Parathyroid adenoma (tissue), 2 donors: ENCODE data around the gene MXRA8.
A peak's percentile ranks its signal among the peaks of the same experiment; 100 is the strongest.
"Not testable (repeated sequence)": the region's sequence is repeated elsewhere in the genome, so short reads cannot be mapped to it uniquely, and the experiment has no call there.

Experiments
- H2AFZ ChIP-seq: fragments of 300-600 bp; sonication (generic); one replicate; pipeline ENCODE4 v1.7.0; 2017; ENCODE audit warnings: antibody characterized with exemption, mild to moderate bottlenecking
- H3K27ac ChIP-seq: fragments of 300-600 bp; sonication (generic); one replicate; pipeline ENCODE4 v1.7.0; 2017
- H3K27me3 ChIP-seq: fragments of 300-600 bp; sonication (generic); one replicate; pipeline ENCODE4 v1.7.0; 2017; ENCODE audit warnings: low read length; ENCODE audit not compliant: control insufficient read depth, insufficient read depth
- H3K36me3 ChIP-seq: fragments of 300-600 bp; sonication (generic); one replicate; pipeline ENCODE4 v1.7.0; 2017; ENCODE audit warnings: low read length; ENCODE audit not compliant: control insufficient read depth, insufficient read depth
- H3K4me1 ChIP-seq: fragments of 300-600 bp; sonication (generic); one replicate; pipeline ENCODE4 v1.7.0; 2017; ENCODE audit warnings: control low read depth
- H3K4me2 ChIP-seq: fragments of 300-600 bp; sonication (generic); one replicate; pipeline ENCODE4 v1.7.0; 2017; ENCODE audit warnings: low read length
- H3K4me3 ChIP-seq: fragments of 300-600 bp; sonication (generic); one replicate; pipeline ENCODE4 v1.7.0; 2017; ENCODE audit warnings: low read depth, low read length
- H3K79me2 ChIP-seq: fragments of 300-600 bp; sonication (generic); one replicate; pipeline ENCODE4 v1.7.0; 2017; ENCODE audit warnings: control low read depth
- H3K9ac ChIP-seq: fragments of 300-600 bp; sonication (generic); one replicate; pipeline ENCODE4 v1.7.0; 2017; ENCODE audit warnings: mild to moderate bottlenecking
- H3K9me3 ChIP-seq: fragments of 300-600 bp; sonication (generic); one replicate; pipeline ENCODE4 v1.7.0; 2017; ENCODE audit warnings: low read length; ENCODE audit not compliant: control insufficient read depth
- CTCF ChIP-seq: fragments of 300-600 bp; sonication (generic); IDR thresholded peaks from one replicate; pipeline ENCODE4 v1.7.0; 2017; ENCODE audit warnings: antibody characterized with exemption, mild to moderate bottlenecking
- donor health status: primary hyperparathyroidism.

Gene MXRA8

GRCh38 chr1:1371746-1372711 lies 13.7 kb upstream of the MXRA8 start:
- H3K27ac ChIP-seq = no peak overlapping the region
- peak overlapping the region; percentile 16 for H3K4me3 ChIP-seq
- no peaks in the 10 kb centered on the region for H3K4me1 ChIP-seq

GRCh38 chr1:1371364-1371745 lies 13.0 kb upstream of the MXRA8 start:
- no peak overlapping the region for H3K4me3 ChIP-seq

More at GRCh38 chr1:1371746-1372711, 13.7 kb upstream of the MXRA8 start:
- Histone ChIP-seq H2AFZ (no peak overlapping the region), H3K4me2 (no peak overlapping the region), H3K9ac (no peak overlapping the region), H3K9me3 (no peaks in the 10 kb centered on the region), H3K79me2 (no peaks in the 10 kb centered on the region), H3K36me3 (no peaks in the 10 kb centered on the region), H3K27me3 (no peaks in the 10 kb centered on the region)
- peak; percentile 78 for TF ChIP-seq CTCF

GRCh38 chr1:1370771-1371300 lies 12.5 kb upstream of the MXRA8 start:
- Histone ChIP-seq H3K9ac (no peak overlapping the region), H2AFZ (no peak overlapping the region)
- no peak for TF ChIP-seq CTCF

More at GRCh38 chr1:1371364-1371745, 13.0 kb upstream of the MXRA8 start:
- no peak overlapping the region for H3K4me2 ChIP-seq
- H3K9me3 ChIP-seq = no peaks in the 10 kb centered on the region
- no peaks in the 10 kb centered on the region for H3K4me1 ChIP-seq
- no peak overlapping the region for H3K27ac ChIP-seq
- H3K9ac ChIP-seq = no peak overlapping the region
- H3K36me3 ChIP-seq = no peaks in the 10 kb centered on the region
- TF ChIP-seq CTCF = no peak
- no peaks in the 10 kb centered on the region for H3K27me3 ChIP-seq
- H2AFZ ChIP-seq = no peak overlapping the region
- H3K79me2 ChIP-seq = no peaks in the 10 kb centered on the region

GRCh38 chr1:1370094-1370493 lies 11.7 kb upstream of the MXRA8 start:
- not testable (repeated sequence) for H3K27ac ChIP-seq, H2AFZ ChIP-seq, H3K79me2 ChIP-seq

More at GRCh38 chr1:1370771-1371300, 12.5 kb upstream of the MXRA8 start:
- Histone ChIP-seq H3K36me3 (no peaks in the 10 kb centered on the region), H3K4me3 (no peak overlapping the region), H3K27ac (no peak overlapping the region), H3K79me2 (no peaks in the 10 kb centered on the region), H3K4me2 (no peak overlapping the region), H3K9me3 (no peaks in the 10 kb centered on the region), H3K4me1 (no peaks in the 10 kb centered on the region), H3K27me3 (no peaks in the 10 kb centered on the region)

GRCh38 chr1:1367315-1367714 lies 9.0 kb upstream of the MXRA8 start:
- no peaks in the 10 kb centered on the region for H3K4me1 ChIP-seq
- H3K9me3 ChIP-seq = no peaks in the 10 kb centered on the region
- H2AFZ ChIP-seq = no peak overlapping the region
- no peaks in the 10 kb centered on the region for H3K27me3 ChIP-seq
- no peaks in the 10 kb centered on the region for H3K36me3 ChIP-seq
- no peak overlapping the region for H3K27ac ChIP-seq
- no peak overlapping the region for H3K4me2 ChIP-seq
- H3K79me2 ChIP-seq = no peaks in the 10 kb centered on the region
- TF ChIP-seq CTCF = no peak
- H3K4me3 ChIP-seq = no peak overlapping the region
- no peak overlapping the region for H3K9ac ChIP-seq

More at GRCh38 chr1:1370094-1370493, 11.7 kb upstream of the MXRA8 start:
- not testable (repeated sequence) for H3K27me3 ChIP-seq, H3K4me2 ChIP-seq, H3K4me1 ChIP-seq, H3K9me3 ChIP-seq, H3K36me3 ChIP-seq, H3K9ac ChIP-seq, H3K4me3 ChIP-seq
